H1 (cell line): ENCODE data around the gene DENND4B. TPM values are rescaled to one million over a fixed set of nuclear protein-coding genes. Genes with fewer than 3 reads are reported as not detected.

Experiments used
- CTCF ChIA-PET: fragments of 300-600 bp; sonication (Branson Sonifier 250); formaldehyde crosslinking; loops from one replicate; lab custom pipeline; 2021; ENCODE audit not compliant: partially characterized antibody; lab: Charles Lee
- POLR2A ChIA-PET: fragments of 300-600 bp; sonication (Branson Sonifier 250); formaldehyde crosslinking; loops from one replicate; lab custom pipeline; 2021; ENCODE audit warnings: inconsistent platforms; ENCODE audit not compliant: partially characterized antibody; lab: Charles Lee
- DNase-seq, 2 experiments: peaks; one replicate each; pipeline versions ENCODE4 v3.0.0 to v3.0.0-alpha.2; 2010 to 2022; ENCODE audit warnings: low spot score in 2 of 2, low read depth in 1 of 2, mixed read lengths in 1 of 2
- FAIRE-seq: peaks from 2 replicates; lab custom pipeline; 2011; peaks lifted over from hg19 to GRCh38; lab: Jason Lieb, UNC
- H2AFZ ChIP-seq: 2 replicates; pipeline ENCODE4 v1.8.1; 2012; ENCODE audit warnings: low read length, inconsistent platforms
- H2AK5ac ChIP-seq: 2 replicates; pipeline ENCODE4 v1.6.1; 2013; ENCODE audit warnings: low read depth, low read length
- H2BK120ac ChIP-seq: replicated peaks from 2 replicates; pipeline ENCODE3; 2013; ENCODE audit warnings: low read depth, low read length, inconsistent platforms
- H2BK12ac ChIP-seq: 2 replicates; pipeline ENCODE4 v1.6.1; 2013; ENCODE audit warnings: low read depth, low read length
- H2BK15ac ChIP-seq: 2 replicates; pipeline ENCODE4 v1.6.1; 2013; ENCODE audit warnings: low read length
- H2BK20ac ChIP-seq: 2 replicates; pipeline ENCODE4 v1.6.1; 2013; ENCODE audit warnings: low read length
- H2BK5ac ChIP-seq: 2 replicates; pipeline ENCODE4 v1.6.1; 2013; ENCODE audit warnings: low read depth, low read length
- H3K14ac ChIP-seq: 2 replicates; pipeline ENCODE4 v1.6.1; 2013; ENCODE audit warnings: inconsistent platforms; ENCODE audit not compliant: insufficient read length
- H3K18ac ChIP-seq: 2 replicates; pipeline ENCODE4 v1.6.1; 2013; ENCODE audit warnings: low read length; ENCODE audit errors: extremely low read depth
- H3K23ac ChIP-seq: 2 replicates; pipeline ENCODE4 v1.6.1; 2013; ENCODE audit warnings: inconsistent platforms; ENCODE audit not compliant: insufficient read length
- H3K23me2 ChIP-seq: 2 replicates; pipeline ENCODE4 v1.6.1; 2013; ENCODE audit warnings: low read depth, low read length
- H3K27ac ChIP-seq: 2 replicates; pipeline ENCODE4 v1.6.1; 2011; ENCODE audit warnings: low read depth, low read length, inconsistent platforms
- H3K27me3 ChIP-seq, 4 experiments: replicated peaks in 1 of 4; 1 replicate in 1 of 4; 2 replicates in 3 of 4; pipeline versions ENCODE4 v1.6.1 to v1.8.1; 2011 to 2013; ENCODE audit warnings: low read length in 3 of 4, mild to moderate bottlenecking in 3 of 4, inconsistent platforms in 2 of 4, mixed read lengths in 2 of 4, moderate library complexity in 1 of 4; ENCODE audit not compliant: control insufficient read depth in 3 of 4, insufficient read depth in 3 of 4; ENCODE audit errors: extremely low read depth in 1 of 4
- H3K36me3 ChIP-seq, 4 experiments: 2 replicates each; pipeline versions ENCODE4 v1.6.1 to v1.8.1; 2011 to 2013; ENCODE audit warnings: mild to moderate bottlenecking in 4 of 4, low read length in 3 of 4, moderate library complexity in 2 of 4, control low read depth in 1 of 4, inconsistent platforms in 1 of 4; ENCODE audit not compliant: insufficient read depth in 4 of 4, control insufficient read depth in 2 of 4
- H3K4ac ChIP-seq: replicated peaks from 2 replicates; pipeline ENCODE3; 2013; ENCODE audit warnings: low read length, low read depth, mixed read lengths, inconsistent platforms; ENCODE audit not compliant: insufficient read length
- H3K4me1 ChIP-seq, 4 experiments: replicated peaks in 1 of 4; 1 replicate in 1 of 4; 2 replicates in 3 of 4; pipeline versions ENCODE4 v1.6.1 to v1.8.1; 2011 to 2013; ENCODE audit warnings: low read length in 3 of 4, inconsistent platforms in 2 of 4, mixed read lengths in 1 of 4; ENCODE audit not compliant: insufficient read depth in 4 of 4, control insufficient read depth in 3 of 4
- H3K4me2 ChIP-seq, 2 experiments: 2 replicates each; pipeline versions ENCODE4 v1.6.1 to v1.8.1; 2011 to 2013; ENCODE audit warnings: low read depth in 2 of 2, low read length in 2 of 2, control low read depth in 1 of 2, inconsistent platforms in 1 of 2, mild to moderate bottlenecking in 1 of 2; ENCODE audit not compliant: insufficient read depth in 1 of 2
- H3K4me3 ChIP-seq, 4 experiments: fragments of 200-600, 300-600 bp in 1 of 4; sonication (generic), shearing (Covaris generic), sonication (Bioruptor Twin) in 1 of 4; 2 replicates each; pipeline versions ENCODE4 v1.5.1 to v1.8.1; 2011 to 2016; ENCODE audit warnings: low read length in 4 of 4, low read depth in 3 of 4, control low read depth in 2 of 4, inconsistent platforms in 2 of 4, mild to moderate bottlenecking in 2 of 4, mixed read lengths in 1 of 4, moderate library complexity in 1 of 4; ENCODE audit not compliant: insufficient read depth in 2 of 4; ENCODE audit errors: extremely low read depth in 1 of 4
- H3K56ac ChIP-seq: replicated peaks from 2 replicates; pipeline ENCODE3; 2013; ENCODE audit warnings: low read depth, mild to moderate bottlenecking, mixed read lengths, low read length, inconsistent platforms; ENCODE audit not compliant: insufficient read length
- H3K79me1 ChIP-seq: 2 replicates; pipeline ENCODE4 v1.6.1; 2013; ENCODE audit warnings: low read depth, low read length, control low read depth
- H3K79me2 ChIP-seq, 2 experiments: 2 replicates each; pipeline versions ENCODE4 v1.6.1 to v1.8.1; 2012 to 2013; ENCODE audit warnings: low read length in 2 of 2, mild to moderate bottlenecking in 2 of 2, inconsistent platforms in 1 of 2; ENCODE audit not compliant: insufficient read depth in 2 of 2, control insufficient read depth in 1 of 2
- H3K9ac ChIP-seq, 4 experiments: replicated peaks in 1 of 4; 1 replicate in 1 of 4; 2 replicates in 3 of 4; pipeline versions ENCODE4 v1.6.1 to v1.8.1; 2011 to 2013; ENCODE audit warnings: low read depth in 3 of 4, low read length in 3 of 4, control low read depth in 2 of 4, mild to moderate bottlenecking in 2 of 4, moderate library complexity in 2 of 4, inconsistent platforms in 1 of 4; ENCODE audit errors: extremely low read depth in 1 of 4
- H3K9me3 ChIP-seq, 2 experiments: 2 replicates each; pipeline versions ENCODE4 v1.6.1 to v1.8.1; 2012 to 2013; ENCODE audit warnings: mild to moderate bottlenecking in 2 of 2, moderate library complexity in 2 of 2, control low read depth in 1 of 2, inconsistent platforms in 1 of 2, low read depth in 1 of 2, low read length in 1 of 2, mixed read lengths in 1 of 2; ENCODE audit not compliant: insufficient read depth in 2 of 2
- H4K20me1 ChIP-seq, 2 experiments: replicated peaks in 1 of 2; 2 replicates each; pipeline versions ENCODE3 to v1.8.1; 2011 to 2013; ENCODE audit warnings: inconsistent platforms in 2 of 2, low read length in 2 of 2, mild to moderate bottlenecking in 1 of 2; ENCODE audit not compliant: insufficient read depth in 2 of 2, control insufficient read depth in 1 of 2
- H4K5ac ChIP-seq: 2 replicates; pipeline ENCODE4 v1.6.1; 2013; ENCODE audit warnings: low read length, low read depth, mixed read lengths, inconsistent platforms; ENCODE audit not compliant: insufficient read length
- H4K8ac ChIP-seq: 2 replicates; pipeline ENCODE4 v1.8.0; 2013; ENCODE audit warnings: mild to moderate bottlenecking, moderate library complexity, low read length, inconsistent platforms; ENCODE audit not compliant: insufficient read depth; ENCODE audit errors: extremely low read depth
- H4K91ac ChIP-seq: replicated peaks from 2 replicates; pipeline ENCODE3; 2013; ENCODE audit warnings: low read length, mixed read lengths, inconsistent platforms; ENCODE audit not compliant: insufficient read length
- BCL11A ChIP-seq, 2 experiments: IDR thresholded peaks; one replicate each; pipeline ENCODE4 v1.6.1; 2011; ENCODE audit warnings: low read depth in 2 of 2, low read length in 2 of 2, mild to moderate bottlenecking in 2 of 2
- CBX8 ChIP-seq: fragments of 300-800, 300-1000 bp; sonication (generic); IDR thresholded peaks from 2 replicates; pipeline ENCODE4 v1.7.1; 2016; ENCODE audit warnings: low read depth, low read length, borderline replicate concordance
- EGR1 ChIP-seq: IDR thresholded peaks from 2 replicates; pipeline ENCODE4 v1.6.1; 2011; ENCODE audit warnings: low read depth, low read length, borderline replicate concordance
- JUN ChIP-seq: IDR thresholded peaks from 2 replicates; pipeline ENCODE4 v1.6.1; 2011; ENCODE audit warnings: low read depth, mild to moderate bottlenecking, improper control_type of control experiment, low read length
- NRF1 ChIP-seq: IDR thresholded peaks from 2 replicates; pipeline ENCODE4 v1.6.1; 2011; ENCODE audit warnings: mild to moderate bottlenecking, low read depth, low read length, improper control_type of control experiment
- PHF8 ChIP-seq: fragments of 200-600 bp; sonication (generic); conservative IDR thresholded peaks from 2 replicates; pipeline ENCODE4 v1.7.1; 2012; ENCODE audit warnings: low read depth, mild to moderate bottlenecking, inconsistent platforms, low read length, moderate library complexity
- POU5F1 ChIP-seq: IDR thresholded peaks from 2 replicates; pipeline ENCODE4 v1.6.1; 2011; ENCODE audit warnings: low read depth, mild to moderate bottlenecking, low read length, moderate library complexity
- RAD21 ChIP-seq, 2 experiments: IDR thresholded peaks in 1 of 2; conservative IDR thresholded peaks in 1 of 2; 2 replicates each; pipeline ENCODE4 v1.6.1; 2011; ENCODE audit warnings: low read depth in 2 of 2, low read length in 2 of 2, improper control_type of control experiment in 1 of 2, inconsistent platforms in 1 of 2, mild to moderate bottlenecking in 1 of 2, moderate library complexity in 1 of 2
- RBBP5 ChIP-seq: IDR thresholded peaks from 2 replicates; pipeline ENCODE4 v1.7.1; 2012; ENCODE audit warnings: low read depth, mild to moderate bottlenecking, inconsistent platforms, low read length, moderate library complexity, borderline replicate concordance
- SIX5 ChIP-seq: IDR thresholded peaks from 2 replicates; pipeline ENCODE4 v1.6.1; 2011; ENCODE audit warnings: mild to moderate bottlenecking, low read depth, low read length
- SUZ12 ChIP-seq: fragments of 200-600 bp; sonication (generic); IDR thresholded peaks from 2 replicates; pipeline ENCODE4 v1.6.1; 2012; ENCODE audit warnings: mild to moderate bottlenecking, inconsistent platforms, low read length, moderate library complexity, mixed read lengths
- TAF7 ChIP-seq: optimal IDR thresholded peaks from 2 replicates; pipeline ENCODE3; 2011; ENCODE audit warnings: low read depth, mild to moderate bottlenecking, inconsistent platforms, low read length, moderate library complexity, borderline replicate concordance
- TCF12 ChIP-seq: IDR thresholded peaks from 2 replicates; pipeline ENCODE4 v1.6.1; 2011; ENCODE audit warnings: low read depth, mild to moderate bottlenecking, low read length
- ZNF274 ChIP-seq: IDR thresholded peaks from 2 replicates; pipeline ENCODE4 v1.7.0; 2012; ENCODE audit warnings: low read length, borderline replicate concordance; ENCODE audit errors: extremely low read depth
- WGBS, 2 experiments: shearing (Covaris generic) in 1 of 2; methylation state at CpG; one replicate each; pipeline versions ENCODE4 v1.1.6 to v1.1.7; 2013 to 2015; ENCODE audit warnings: low lambda C conversion rate in 2 of 2, mixed read lengths in 2 of 2, inconsistent platforms in 1 of 2, low coverage in 1 of 2, missing lambda C conversion rate in 1 of 2; ENCODE audit not compliant: insufficient replicate concordance in 2 of 2, insufficient coverage in 1 of 2, insufficient read length in 1 of 2; ENCODE audit errors: extremely low coverage in 1 of 2, missing lambda C conversion rate in 1 of 2; 5-methylcytosine and 5-hydroxymethylcytosine counted together
- polyA plus RNA-seq, 7 experiments: library from polyadenylated mRNA; depleted of rRNA in 3 of 7; stranded (reverse) in 5 of 7; unstranded in 2 of 7; fragments of >200 nt in 5 of 7; fragments of 200-250 nt in 2 of 7; gene quantifications; 1 replicate in 5 of 7; 2 replicates in 1 of 7; 4 replicates in 1 of 7; pipeline versions ENCODE4 v1.2.1 to v1.2.3, GENCODE V29; 2011 to 2013; ENCODE audit warnings: missing spikeins in 2 of 7, mixed read lengths in 2 of 7
- total RNA-seq: library from RNA; stranded (reverse); fragmentation: NEBNext Ultra II Directional; extraction: Animal tissue kit (Norgen Biotek cat#: 25700); gene quantifications from 2 replicates; pipeline ENCODE4 v1.2.1, GENCODE V29; 2021

Gene DENND4B
- total and polyA plus RNA-seq, 2 of the 8 experiments (the other 6 are each of a cell fraction or from before 2014, with no cell fraction given), result 45.6 to 61.1 TPM

DNA sequence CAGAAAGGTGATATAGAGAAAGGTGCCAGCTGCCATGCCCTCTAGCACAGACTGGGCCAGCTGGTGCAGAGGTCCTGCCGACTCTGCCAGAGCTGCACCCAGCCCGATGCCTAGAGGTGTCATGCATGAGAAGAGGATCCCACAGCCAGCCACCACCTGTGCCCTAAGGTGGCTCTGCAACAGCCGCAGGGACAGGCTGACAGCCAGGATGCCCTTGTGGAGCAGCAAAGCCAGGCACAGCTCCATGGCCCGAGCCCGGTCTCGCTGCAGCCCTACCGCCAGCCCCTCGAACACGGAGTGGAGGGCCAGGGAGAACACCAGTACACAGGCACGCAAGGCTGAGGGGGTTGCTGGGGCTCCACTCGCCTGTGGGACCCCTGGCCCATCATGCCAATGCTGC, 13.7 kb upstream of the DENND4B start:
- H3K4me2 ChIP-seq, result no peak overlapping the region; a peak in 1 of 4 replicates
- H3K56ac ChIP-seq, result no peak overlapping the region
- DNase-seq, result no peak
- H2BK15ac ChIP-seq, result no peak overlapping the region
- H2AK5ac ChIP-seq, result no peak overlapping the region
- CTCF ChIA-PET, result interaction anchor here (1.5 to 1.9 kb wide), 2 partner anchors 15 to 134 kb away, joined by 3 to 4 read pairs; no protein-coding TSS in a partner anchor
- H3K23me2 ChIP-seq, result peaks cover 28% of the 10 kb centered on the region
- H2AFZ ChIP-seq, result no peak overlapping the region
- no peaks in the 10 kb centered on the region for H3K9me3 ChIP-seq
- no peaks in the 10 kb centered on the region for H3K27me3 ChIP-seq
- no peak overlapping the region for H2BK5ac ChIP-seq
- POLR2A ChIA-PET, result interaction anchor here (0.9 to 15.7 kb wide), 6 partner anchors 13 to 184 kb away, joined by 3 to 454 read pairs (median 42); partner anchors contain the start of genes CREB3L4, DENND4B, JTB and RAB13
- H2BK12ac ChIP-seq, result no peak overlapping the region
- H3K27ac ChIP-seq, result no peak overlapping the region
- H3K18ac ChIP-seq, result no peak overlapping the region
- WGBS, 2 experiments, result 96% methylated on average over 10 of the region's 11 CpGs; no CpG with 5 or more reads in 1 of the 2 experiments
- H4K8ac ChIP-seq, result no peak overlapping the region
- H3K23ac ChIP-seq, result no peak overlapping the region
- H3K14ac ChIP-seq, result no peak overlapping the region
- H3K4ac ChIP-seq, result no peak overlapping the region
- H2BK20ac ChIP-seq, result no peak overlapping the region
- peaks cover 11 to 26% (median 19%) of the 10 kb centered on the region in 4 experiments for H3K36me3 ChIP-seq
- H4K5ac ChIP-seq, result no peak overlapping the region
- no peak overlapping the region for H3K4me3 ChIP-seq
- peaks cover 23% of the 10 kb centered on the region for H3K79me1 ChIP-seq
- peaks cover 36 to 54% of the 10 kb centered on the region in 2 experiments for H3K79me2 ChIP-seq
- H4K20me1 ChIP-seq, result peaks cover 5 to 9% of the 10 kb centered on the region in 2 experiments
- no peak overlapping the region for H2BK120ac ChIP-seq
- H3K4me1 ChIP-seq, result peaks cover 6 to 20% (median 12%) of the 10 kb centered on the region in 4 experiments
- no peak overlapping the region for H3K9ac ChIP-seq
- no peak for FAIRE-seq
- H4K91ac ChIP-seq, result no peak overlapping the region
- TF ChIP-seq BCL11A (IDR thresholded peaks at IDR 0.05; ENCODE audit: low read depth in 2 of 2, low read length in 2 of 2) (no peak), RBBP5 (no peak), TCF12 (no peak), ZNF274 (no peak), POU5F1 (no peak), EGR1 (no peak), TAF7 (no peak), RAD21 (IDR thresholded peaks at IDR 0.05 in 1 of 2, conservative IDR thresholded peaks at IDR 0.05 in 1 of 2; ENCODE audit: low read depth in 2 of 2, low read length in 2 of 2) (no peak), SIX5 (no peak), NRF1 (no peak), PHF8 (no peak), SUZ12 (no peak), JUN (no peak), CBX8 (no peak)
